Measurements from ENCODE around the gene RHBDF1.
"Not testable (repeated sequence)": the region's sequence is repeated elsewhere in the genome, so short reads cannot be mapped to it uniquely, and the experiment has no call there.

The RHBDF1 gene

GRCh38 chr16:56231-56927, 16.1 kb downstream of the RHBDF1 start:
- DNase-seq = no peak

DNA sequence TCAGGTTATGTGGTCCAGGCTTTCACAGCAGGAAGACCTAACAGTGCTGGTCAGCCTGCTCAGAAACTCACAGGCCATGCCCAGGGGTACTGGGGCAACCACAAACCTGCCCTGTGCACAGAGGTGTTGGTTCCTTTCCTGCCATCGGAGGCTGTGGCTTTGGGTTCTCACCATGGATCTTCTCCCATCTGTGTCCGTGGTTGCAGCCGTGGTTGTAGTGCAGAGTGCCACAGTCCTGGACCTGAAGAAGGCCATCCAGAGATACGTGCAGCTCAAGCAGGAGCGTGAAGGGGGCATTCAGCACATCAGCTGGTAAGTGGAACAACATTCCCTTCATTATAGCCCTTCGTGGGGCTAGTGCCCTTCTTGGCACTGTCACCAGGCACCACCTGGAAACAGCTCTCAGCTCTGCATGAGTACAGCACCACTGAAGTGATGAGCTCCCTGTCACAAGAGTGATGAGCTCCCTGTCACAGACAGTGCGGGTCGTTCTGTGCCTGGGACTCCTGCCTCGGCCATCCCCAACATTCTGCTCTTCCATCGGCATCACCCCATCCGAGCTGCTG, 16.8 kb downstream of the RHBDF1 start:
- DNase-seq = no peak

DNA sequence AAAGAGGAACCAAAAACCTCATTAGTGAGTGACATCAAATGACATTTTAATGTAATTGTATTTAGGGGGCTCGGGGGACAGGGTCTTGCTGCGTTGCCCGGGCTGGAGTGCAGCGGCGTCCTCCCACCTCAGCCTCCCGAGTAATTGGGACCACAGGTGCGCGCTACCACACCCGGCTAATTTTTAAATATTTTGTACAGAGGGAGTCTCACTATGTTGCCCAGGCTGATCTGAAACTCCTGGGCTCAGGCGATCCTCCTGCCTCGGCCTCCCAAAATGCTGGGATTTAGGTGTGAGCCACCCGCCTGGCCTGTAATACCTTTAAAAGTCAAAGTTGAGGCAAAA, 18.2 kb downstream of the RHBDF1 start:
- DNase-seq = no peak

DNA sequence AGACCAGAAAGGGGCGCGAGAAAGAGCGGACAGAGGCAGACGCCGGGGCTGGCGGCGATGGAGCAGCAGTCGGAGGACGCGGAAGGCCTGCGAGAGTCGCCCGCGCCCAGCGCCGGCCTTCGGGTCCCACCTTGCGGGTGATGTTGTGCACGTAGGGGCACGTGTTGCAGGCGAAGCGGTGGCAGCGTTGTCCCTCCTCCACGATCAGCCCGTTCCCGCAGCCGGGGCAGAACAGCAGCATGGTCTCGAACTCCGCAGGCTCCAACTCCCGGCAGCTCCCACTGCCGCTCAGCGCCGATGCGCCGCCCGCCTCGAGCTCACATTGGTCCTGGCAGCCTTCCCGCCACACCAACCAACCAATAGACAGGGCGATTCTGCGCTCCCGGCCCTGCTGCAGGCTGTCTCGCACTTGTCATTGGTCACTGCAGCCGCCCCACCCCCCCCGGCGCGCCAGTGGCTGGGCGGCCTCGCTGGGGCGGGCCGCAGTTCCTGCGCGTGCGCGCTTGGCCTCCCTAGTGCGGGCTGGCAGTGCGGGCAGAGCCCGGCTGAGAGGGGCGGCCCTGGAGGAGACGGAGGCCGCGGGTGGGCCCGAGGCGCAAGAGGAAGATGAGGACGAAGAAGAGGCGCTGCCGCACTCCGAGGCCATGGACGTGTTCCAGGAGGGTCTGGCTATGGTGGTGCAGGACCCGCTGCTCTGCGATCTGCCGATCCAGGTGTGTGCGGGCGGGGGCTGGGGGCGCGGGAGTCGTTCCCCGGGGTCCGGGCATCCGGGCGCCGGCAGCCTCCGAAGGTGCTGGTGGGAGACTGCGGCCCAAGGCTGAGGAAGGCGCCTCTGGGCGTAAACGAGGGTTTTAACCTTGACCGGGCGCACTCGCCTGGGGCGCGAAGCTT, 18.8 kb downstream of the RHBDF1 start, which contains the start of the genes POLR3K and SNRNP25:
Gene POLR3K (minus strand): TSS at position 263 of the 891 bp plus-strand sequence. CDS start 22 bp downstream, at position 241.
Gene SNRNP25 (plus strand): TSS at position 483 of the 891 bp plus-strand sequence. CDS start 189 bp downstream, at position 672.
- peak; percentile 98 for DNase-seq

GRCh38 chr16:50769-51591, 21.5 kb downstream of the RHBDF1 start:
- DNase-seq = no peak

GRCh38 chr16:47234-47633, 25.2 kb downstream of the RHBDF1 start:
- no peak for DNase-seq

- not testable (repeated sequence) for DNase-seq
These were observed 25.9 kb downstream of the RHBDF1 start for GRCh38 chr16:46510-46909.

DNA sequence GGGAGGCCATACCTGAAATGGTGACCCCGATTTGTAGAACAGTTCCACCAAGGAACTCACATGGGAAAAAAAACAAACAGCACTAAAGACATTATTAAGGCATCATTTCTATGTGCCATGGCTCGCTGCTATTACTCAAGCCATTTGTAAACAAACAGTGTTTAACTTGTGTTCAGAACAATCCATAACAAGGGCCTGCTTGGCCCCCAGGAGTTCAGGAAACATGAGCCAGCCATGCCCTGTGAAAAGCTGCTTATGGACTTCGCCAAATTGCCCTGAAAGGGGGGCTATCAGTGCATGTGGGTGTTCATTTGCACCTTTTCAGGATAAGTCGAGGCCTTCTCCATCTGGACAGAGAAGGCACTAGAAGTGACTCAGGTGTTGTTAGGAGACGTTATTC, 27.0 kb downstream of the RHBDF1 start:
- DNase-seq = no peak

DNA sequence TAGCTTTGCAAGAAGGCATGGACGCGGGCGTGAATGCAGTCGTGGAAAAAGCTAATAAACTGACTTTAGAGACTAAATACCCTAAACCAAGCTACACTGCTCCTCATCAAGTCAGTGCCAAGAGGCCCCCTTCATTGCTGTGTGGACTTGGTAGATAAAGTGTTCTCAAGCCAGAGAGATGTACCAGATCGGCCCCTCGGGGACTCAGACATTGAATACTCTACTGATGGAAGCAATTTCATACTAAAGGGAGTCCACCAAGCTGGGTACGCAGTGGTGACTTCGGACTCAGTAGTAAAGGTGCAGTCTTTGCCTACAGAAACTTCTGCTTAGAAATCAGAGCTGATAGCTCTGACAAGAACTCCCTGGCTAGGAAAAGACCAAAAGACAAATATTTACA, 27.8 kb downstream of the RHBDF1 start:
- DNase-seq = no peak

DNA sequence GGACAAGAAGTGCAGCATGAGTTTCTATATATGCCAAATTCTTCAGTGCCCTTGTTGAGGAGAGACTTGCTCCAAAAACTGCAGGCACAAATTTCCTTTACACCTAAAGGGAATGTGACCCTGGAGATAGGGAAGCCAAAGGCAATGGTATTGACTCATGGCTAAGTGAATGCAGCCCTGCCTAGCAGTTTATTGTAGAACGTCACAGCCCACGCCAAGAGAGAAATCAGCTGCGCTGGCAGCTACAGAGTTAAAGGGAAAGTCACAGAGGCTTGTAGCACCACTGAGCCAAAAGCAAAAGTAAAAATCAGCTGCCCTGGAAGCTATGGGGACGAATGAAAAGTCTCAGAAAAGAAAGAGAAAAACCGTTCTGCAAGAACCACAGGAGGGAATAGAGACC, 29.1 kb downstream of the RHBDF1 start:
- DNase-seq = no peak

GRCh38 chr16:42691-43090, 29.7 kb downstream of the RHBDF1 start:
- no peak for DNase-seq

- DNase-seq = no peak
These were observed 30.4 kb downstream of the RHBDF1 start for GRCh38 chr16:42069-42457.

- no peak for DNase-seq
These were observed 30.9 kb downstream of the RHBDF1 start for GRCh38 chr16:41439-42068.

GRCh38 chr16:38941-39892, 33.2 kb downstream of the RHBDF1 start:
- DNase-seq = peak; percentile 59

- DNase-seq = not testable (repeated sequence)
These were observed 34.2 kb downstream of the RHBDF1 start for GRCh38 chr16:38206-38605.

DNA sequence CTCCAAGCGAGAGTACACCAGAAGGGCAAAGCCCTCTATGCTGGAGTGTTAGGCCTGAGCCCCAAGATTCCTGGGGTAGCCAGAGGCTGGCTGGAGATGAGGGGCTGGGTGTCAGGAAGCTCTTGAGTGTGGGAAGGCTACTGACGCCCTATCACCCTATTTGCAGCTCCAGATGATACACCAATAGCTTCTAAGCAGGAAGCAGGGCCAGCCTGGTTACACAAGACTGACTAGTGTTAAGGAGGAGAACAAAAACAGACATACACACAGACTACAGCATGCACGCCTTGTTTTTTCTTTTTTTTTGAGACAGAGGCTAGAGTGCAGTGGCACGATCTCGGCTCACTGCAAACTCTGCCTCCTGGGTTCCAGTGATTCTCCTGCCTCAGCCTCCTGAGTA, 34.9 kb downstream of the RHBDF1 start:
- no peak for DNase-seq

- no peak for DNase-seq
These were observed 36.0 kb downstream of the RHBDF1 start for GRCh38 chr16:36336-36984.

GRCh38 chr16:35678-36305, 36.6 kb downstream of the RHBDF1 start:
- DNase-seq = no peak

- DNase-seq = no peak
These were observed 37.3 kb downstream of the RHBDF1 start for GRCh38 chr16:35011-35677.

- DNase-seq = no peak
These were observed 37.8 kb downstream of the RHBDF1 start for GRCh38 chr16:34648-34987.

Measured in CD4-positive, alpha-beta T cell treated with Interleukin-17A for 4 hours (primary cell).